H1 (cell line): Measurements from ENCODE around the gene RPN2. TPM values are rescaled to one million over a fixed set of nuclear protein-coding genes. Genes with fewer than 3 reads are reported as not detected.

ENCODE experiments used
- RNF2 ChIP-seq: fragments of 200-900, 300-1000 bp; sonication (generic); IDR thresholded peaks from 2 replicates; pipeline ENCODE4 v1.7.1; 2016; ENCODE audit warnings: borderline replicate concordance, low read depth, mild to moderate bottlenecking, antibody characterized with exemption, low read length; ENCODE audit not compliant: poor library complexity, severe bottlenecking; ENCODE audit errors: missing control alignments
- SP4 ChIP-seq: IDR thresholded peaks from 2 replicates; pipeline ENCODE4 v1.6.1; 2012; ENCODE audit warnings: low read length, inconsistent platforms
- polyA plus RNA-seq, 7 experiments: library from polyadenylated mRNA; depleted of rRNA in 3 of 7; stranded (reverse) in 5 of 7; unstranded in 2 of 7; fragments of >200 nt in 5 of 7; fragments of 200-250 nt in 2 of 7; gene quantifications; 1 replicate in 5 of 7; 2 replicates in 1 of 7; 4 replicates in 1 of 7; pipeline versions ENCODE4 v1.2.1 to v1.2.3, GENCODE V29; 2011 to 2013; ENCODE audit warnings: missing spikeins in 2 of 7, mixed read lengths in 2 of 7
- total RNA-seq: library from RNA; stranded (reverse); fragmentation: NEBNext Ultra II Directional; extraction: Animal tissue kit (Norgen Biotek cat#: 25700); gene quantifications from 2 replicates; pipeline ENCODE4 v1.2.1, GENCODE V29; 2021
- TF ChIP-seq, protein P1 (sequence below): fragments of 300-600 bp; sonication (generic); IDR thresholded peaks from 2 replicates; pipeline ENCODE4 v1.7.1; 2012; ENCODE audit warnings: low read length, moderate library complexity, mild to moderate bottlenecking, inconsistent platforms; ENCODE audit not compliant: insufficient replicate concordance
- TF ChIP-seq, protein P2 (sequence below): IDR thresholded peaks from 2 replicates; pipeline ENCODE4 v1.6.1; 2011; ENCODE audit warnings: low read length, improper control_type of control experiment

RPN2 gene
- total and polyA plus RNA-seq, 2 of the 8 experiments (the other 6 are each of a cell fraction or from before 2014, with no cell fraction given): 236 to 379 TPM

DNA sequence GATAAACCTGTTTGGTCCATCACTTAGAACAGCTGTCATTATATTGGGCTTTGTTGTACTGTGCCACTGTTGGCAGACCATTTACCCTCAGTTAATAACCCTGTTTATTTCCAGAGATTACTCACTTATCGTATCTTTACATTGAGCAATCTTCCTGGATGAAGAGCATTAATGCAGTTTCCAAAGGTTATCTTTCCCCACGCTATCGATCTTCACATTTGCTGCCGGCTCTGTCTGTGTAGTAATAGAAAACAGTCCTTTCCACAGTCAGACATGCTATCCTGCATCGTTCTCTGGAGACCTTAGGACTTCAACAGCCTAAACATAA lies 55.1 kb downstream of the RPN2 start (continued):
- TF ChIP-seq, protein P1, sequence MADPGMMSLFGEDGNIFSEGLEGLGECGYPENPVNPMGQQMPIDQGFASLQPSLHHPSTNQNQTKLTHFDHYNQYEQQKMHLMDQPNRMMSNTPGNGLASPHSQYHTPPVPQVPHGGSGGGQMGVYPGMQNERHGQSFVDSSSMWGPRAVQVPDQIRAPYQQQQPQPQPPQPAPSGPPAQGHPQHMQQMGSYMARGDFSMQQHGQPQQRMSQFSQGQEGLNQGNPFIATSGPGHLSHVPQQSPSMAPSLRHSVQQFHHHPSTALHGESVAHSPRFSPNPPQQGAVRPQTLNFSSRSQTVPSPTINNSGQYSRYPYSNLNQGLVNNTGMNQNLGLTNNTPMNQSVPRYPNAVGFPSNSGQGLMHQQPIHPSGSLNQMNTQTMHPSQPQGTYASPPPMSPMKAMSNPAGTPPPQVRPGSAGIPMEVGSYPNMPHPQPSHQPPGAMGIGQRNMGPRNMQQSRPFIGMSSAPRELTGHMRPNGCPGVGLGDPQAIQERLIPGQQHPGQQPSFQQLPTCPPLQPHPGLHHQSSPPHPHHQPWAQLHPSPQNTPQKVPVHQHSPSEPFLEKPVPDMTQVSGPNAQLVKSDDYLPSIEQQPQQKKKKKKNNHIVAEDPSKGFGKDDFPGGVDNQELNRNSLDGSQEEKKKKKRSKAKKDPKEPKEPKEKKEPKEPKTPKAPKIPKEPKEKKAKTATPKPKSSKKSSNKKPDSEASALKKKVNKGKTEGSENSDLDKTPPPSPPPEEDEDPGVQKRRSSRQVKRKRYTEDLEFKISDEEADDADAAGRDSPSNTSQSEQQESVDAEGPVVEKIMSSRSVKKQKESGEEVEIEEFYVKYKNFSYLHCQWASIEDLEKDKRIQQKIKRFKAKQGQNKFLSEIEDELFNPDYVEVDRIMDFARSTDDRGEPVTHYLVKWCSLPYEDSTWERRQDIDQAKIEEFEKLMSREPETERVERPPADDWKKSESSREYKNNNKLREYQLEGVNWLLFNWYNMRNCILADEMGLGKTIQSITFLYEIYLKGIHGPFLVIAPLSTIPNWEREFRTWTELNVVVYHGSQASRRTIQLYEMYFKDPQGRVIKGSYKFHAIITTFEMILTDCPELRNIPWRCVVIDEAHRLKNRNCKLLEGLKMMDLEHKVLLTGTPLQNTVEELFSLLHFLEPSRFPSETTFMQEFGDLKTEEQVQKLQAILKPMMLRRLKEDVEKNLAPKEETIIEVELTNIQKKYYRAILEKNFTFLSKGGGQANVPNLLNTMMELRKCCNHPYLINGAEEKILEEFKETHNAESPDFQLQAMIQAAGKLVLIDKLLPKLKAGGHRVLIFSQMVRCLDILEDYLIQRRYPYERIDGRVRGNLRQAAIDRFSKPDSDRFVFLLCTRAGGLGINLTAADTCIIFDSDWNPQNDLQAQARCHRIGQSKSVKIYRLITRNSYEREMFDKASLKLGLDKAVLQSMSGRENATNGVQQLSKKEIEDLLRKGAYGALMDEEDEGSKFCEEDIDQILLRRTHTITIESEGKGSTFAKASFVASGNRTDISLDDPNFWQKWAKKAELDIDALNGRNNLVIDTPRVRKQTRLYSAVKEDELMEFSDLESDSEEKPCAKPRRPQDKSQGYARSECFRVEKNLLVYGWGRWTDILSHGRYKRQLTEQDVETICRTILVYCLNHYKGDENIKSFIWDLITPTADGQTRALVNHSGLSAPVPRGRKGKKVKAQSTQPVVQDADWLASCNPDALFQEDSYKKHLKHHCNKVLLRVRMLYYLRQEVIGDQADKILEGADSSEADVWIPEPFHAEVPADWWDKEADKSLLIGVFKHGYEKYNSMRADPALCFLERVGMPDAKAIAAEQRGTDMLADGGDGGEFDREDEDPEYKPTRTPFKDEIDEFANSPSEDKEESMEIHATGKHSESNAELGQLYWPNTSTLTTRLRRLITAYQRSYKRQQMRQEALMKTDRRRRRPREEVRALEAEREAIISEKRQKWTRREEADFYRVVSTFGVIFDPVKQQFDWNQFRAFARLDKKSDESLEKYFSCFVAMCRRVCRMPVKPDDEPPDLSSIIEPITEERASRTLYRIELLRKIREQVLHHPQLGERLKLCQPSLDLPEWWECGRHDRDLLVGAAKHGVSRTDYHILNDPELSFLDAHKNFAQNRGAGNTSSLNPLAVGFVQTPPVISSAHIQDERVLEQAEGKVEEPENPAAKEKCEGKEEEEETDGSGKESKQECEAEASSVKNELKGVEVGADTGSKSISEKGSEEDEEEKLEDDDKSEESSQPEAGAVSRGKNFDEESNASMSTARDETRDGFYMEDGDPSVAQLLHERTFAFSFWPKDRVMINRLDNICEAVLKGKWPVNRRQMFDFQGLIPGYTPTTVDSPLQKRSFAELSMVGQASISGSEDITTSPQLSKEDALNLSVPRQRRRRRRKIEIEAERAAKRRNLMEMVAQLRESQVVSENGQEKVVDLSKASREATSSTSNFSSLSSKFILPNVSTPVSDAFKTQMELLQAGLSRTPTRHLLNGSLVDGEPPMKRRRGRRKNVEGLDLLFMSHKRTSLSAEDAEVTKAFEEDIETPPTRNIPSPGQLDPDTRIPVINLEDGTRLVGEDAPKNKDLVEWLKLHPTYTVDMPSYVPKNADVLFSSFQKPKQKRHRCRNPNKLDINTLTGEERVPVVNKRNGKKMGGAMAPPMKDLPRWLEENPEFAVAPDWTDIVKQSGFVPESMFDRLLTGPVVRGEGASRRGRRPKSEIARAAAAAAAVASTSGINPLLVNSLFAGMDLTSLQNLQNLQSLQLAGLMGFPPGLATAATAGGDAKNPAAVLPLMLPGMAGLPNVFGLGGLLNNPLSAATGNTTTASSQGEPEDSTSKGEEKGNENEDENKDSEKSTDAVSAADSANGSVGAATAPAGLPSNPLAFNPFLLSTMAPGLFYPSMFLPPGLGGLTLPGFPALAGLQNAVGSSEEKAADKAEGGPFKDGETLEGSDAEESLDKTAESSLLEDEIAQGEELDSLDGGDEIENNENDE: no peak
- TF ChIP-seq, protein P2, sequence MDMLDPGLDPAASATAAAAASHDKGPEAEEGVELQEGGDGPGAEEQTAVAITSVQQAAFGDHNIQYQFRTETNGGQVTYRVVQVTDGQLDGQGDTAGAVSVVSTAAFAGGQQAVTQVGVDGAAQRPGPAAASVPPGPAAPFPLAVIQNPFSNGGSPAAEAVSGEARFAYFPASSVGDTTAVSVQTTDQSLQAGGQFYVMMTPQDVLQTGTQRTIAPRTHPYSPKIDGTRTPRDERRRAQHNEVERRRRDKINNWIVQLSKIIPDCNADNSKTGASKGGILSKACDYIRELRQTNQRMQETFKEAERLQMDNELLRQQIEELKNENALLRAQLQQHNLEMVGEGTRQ: no peak
- no peak for TF ChIP-seq SP4
- no peak for TF ChIP-seq RNF2
- TF ChIP-seq, all 59 proteins: peak for 0
